KBM-7 (cell line): ENCODE results near the gene CLVS2.

Experiments used
- DNase-seq: peaks from one replicate; pipeline ENCODE4 v3.0.0-alpha.2; 2015
- in situ Hi-C: fragments of 300-500 bp; cut with MboI; formaldehyde crosslinking; loops from 2 replicates; pipeline ENCODE4 v1.14.3; 2020; ENCODE audit warnings: low sequenced_read_pairs, low pct_unique_long_range_greater_than_20kb, mixed read lengths

Gene CLVS2

DNA sequence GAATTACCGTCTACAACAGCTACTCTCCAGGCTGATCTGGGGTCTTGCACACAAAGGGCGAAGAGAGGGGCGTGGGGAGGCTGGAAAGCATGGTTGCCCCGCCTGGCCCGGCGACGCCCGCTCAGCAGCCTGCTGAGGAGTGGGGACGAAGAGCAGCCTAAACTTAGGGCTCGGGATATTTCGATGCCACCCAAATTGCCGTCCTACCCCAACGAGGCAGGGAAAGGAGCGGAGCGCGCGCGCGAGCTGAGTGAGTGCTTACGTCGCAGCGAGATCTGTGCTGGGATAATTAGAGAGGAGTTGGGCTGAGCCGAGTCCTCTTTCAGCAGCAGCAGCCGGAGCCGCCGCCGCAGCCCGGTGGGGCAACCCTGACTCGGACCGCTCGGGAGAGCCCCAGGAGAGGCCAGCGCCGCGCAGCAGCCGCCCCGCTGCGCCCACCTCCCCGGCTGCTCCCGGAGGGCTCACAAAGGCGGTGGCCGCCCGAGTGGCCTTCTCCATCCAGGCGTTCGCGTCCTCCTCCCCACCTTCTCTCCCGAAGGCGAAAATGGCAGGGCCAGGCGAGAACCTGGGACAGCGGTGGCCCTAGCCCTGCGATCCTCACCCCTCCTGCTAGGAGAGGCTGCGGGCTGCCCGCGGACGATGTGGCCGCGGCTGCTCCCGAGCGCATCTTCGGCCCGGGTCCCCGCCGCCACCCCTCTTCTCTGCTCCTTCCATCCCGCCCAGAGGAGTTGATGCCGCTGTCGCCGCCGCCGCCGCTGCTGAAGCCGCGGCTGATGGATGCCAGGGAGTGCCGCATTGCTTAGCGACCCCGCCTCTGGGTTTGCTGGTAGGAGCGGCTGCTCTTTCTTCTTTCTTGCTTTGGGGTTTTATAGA, at the start of gene CLVS2:
Gene CLVS2, plus strand, starts transcription at position 315 of the 873 bp plus-strand sequence. CDS start 1,543 bp downstream, outside the sequence.
- in situ Hi-C loops, result no loop called here
- no peak for DNase-seq

DNA sequence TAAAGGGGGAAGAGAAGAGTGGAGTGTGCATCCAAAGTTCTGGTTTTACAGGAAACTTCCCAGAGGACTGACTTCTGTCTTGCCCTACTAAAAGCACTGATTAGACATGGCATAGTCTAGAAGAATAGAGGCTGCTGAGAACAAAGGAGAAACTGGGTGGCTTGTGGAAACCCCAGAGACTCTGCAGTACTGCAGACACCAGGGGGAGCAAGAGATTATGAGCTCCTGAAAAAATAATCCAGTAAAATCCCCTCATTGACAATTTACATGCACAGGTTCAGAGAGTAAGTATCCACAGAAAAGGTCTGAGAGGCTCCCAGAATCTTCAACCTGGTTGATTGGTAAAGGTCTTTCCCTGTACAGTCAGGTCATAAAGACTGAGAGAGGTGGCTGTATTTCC, 48.7 kb upstream of the CLVS2 start:
- DNase-seq, result peak; percentile 4
- in situ Hi-C loops, result no loop called here

DNA sequence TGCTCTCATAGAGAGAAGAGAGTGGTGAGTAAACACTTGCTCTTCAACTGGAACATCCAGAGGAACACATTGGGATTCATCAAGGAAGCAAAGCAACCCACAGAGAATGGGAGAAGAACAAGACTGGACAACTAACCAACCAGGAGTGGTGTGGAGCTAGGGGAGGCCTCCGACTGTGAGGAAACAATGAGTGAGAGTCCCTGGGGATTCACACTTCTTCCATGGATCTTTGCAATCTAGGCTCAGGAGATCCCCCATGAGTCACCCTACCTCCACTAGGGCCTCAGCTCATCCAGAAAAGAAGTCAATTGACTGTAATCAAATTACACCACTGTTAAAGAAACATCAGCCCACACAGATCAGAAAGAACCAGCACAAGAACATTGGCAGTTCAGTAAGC, 42.3 kb upstream of the CLVS2 start:
- no peak for DNase-seq
- in situ Hi-C loops, result no loop called here

- in situ Hi-C loops, result no loop called here
- no peak for DNase-seq
These were observed 39.7 kb upstream of the CLVS2 start for GRCh38 chr6:122956376-122956775.

- in situ Hi-C loops, result no loop called here
- DNase-seq, result no peak
These were observed 33.9 kb upstream of the CLVS2 start for GRCh38 chr6:122962000-122962624.

DNA sequence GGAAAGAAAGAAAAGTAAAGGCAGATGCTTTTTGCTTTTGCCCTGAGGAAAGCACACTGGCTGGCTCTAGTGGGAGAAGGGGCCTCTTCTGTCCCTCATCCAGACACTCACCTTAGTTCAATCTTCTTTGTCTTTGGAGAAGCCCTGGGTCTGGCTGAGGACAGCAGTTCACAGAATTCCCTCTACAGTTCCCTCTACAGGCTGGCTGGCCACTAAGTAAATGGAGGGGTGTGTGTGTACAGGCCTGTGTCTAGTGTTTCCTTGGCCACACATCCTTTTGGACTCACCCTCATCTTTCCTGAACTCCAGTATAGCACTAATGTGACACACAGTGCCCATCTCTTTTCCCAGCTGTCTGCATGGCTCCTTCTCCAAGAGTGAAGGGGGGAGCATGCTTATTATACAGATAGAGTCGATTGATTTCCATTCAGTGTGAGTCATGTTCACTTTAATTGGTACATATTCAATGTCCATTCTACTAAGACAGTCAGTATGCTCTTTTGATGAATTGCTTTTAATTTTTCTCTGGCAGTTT, 26.0 kb upstream of the CLVS2 start:
- no peak for DNase-seq
- in situ Hi-C loops, result no loop called here

GRCh38 chr6:122977180-122977579, 18.9 kb upstream of the CLVS2 start:
- no peak for DNase-seq
- in situ Hi-C loops, result no loop called here

DNA sequence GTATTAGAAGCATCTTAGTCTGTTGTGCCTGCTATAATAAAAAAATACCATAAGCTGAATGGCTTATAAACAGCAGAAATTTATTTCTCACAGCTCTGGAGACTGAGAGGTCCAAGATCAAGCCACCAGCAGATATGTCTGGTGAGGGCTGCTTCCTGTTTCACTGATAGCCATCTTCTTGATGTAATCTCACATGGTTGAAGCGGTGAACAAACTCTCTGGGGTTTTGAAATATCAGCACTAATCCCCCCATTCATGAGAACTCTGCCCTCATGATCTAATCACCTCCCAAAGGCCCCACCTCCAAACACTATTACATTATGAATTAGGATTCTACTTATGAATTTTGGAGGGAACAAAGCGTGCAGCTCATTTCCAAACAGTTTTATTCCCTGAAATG, 11.6 kb upstream of the CLVS2 start:
- DNase-seq, result no peak
- in situ Hi-C loops, result no loop called here

GRCh38 chr6:122994256-122994655, 1.8 kb upstream of the CLVS2 start:
- in situ Hi-C loops, result no loop called here
- no peak for DNase-seq

DNA sequence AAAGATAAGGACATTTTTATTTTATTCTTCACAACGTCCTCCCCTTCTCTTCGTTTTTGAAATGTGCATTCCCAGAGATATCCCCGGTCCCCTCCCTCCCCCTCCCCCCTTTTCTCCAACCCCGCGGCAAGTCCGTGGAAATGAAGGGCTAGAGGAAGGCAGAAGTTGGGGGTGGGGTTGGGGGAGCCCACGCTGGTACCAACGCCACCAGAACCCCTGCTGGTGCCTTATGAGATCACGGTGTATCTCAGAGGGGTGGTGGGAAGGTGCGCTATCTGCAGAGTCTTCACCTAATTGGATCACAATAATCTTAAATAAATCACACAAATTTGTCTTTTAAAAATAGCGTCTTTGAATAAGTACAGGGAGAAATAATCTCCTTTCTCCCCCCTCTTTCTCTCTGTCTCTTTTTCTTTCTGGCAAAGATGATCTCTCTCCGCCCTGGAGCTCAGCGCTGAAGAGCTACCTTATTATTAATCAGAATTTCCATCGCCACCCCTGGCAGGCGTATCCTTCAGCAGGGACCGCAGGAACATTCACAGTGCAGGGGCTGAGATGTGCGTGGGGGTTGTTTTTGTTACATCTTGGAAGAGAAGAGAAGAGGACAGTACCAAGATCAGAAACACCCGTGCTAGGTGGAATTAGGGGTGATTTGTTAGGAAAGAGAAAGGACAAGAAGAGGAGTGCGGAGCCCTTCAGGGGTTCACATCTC, 915 bp downstream of the CLVS2 start:
- in situ Hi-C loops, result no loop called here
- no peak for DNase-seq

GRCh38 chr6:122997541-122998150, 1.6 kb downstream of the CLVS2 start:
- no peak for DNase-seq
- in situ Hi-C loops, result no loop called here

GRCh38 chr6:122998403-122998975, 2.5 kb downstream of the CLVS2 start:
- in situ Hi-C loops, result no loop called here
- DNase-seq, result no peak

- DNase-seq, result no peak
These were observed 4.3 kb downstream of the CLVS2 start for GRCh38 chr6:123000244-123000770.

GRCh38 chr6:123001540-123001939, 5.5 kb downstream of the CLVS2 start:
- DNase-seq, result no peak
- in situ Hi-C loops, result no loop called here

More at GRCh38 chr6:123000244-123000770, 4.3 kb downstream of the CLVS2 start:
- in situ Hi-C loops, result no loop called here

DNA sequence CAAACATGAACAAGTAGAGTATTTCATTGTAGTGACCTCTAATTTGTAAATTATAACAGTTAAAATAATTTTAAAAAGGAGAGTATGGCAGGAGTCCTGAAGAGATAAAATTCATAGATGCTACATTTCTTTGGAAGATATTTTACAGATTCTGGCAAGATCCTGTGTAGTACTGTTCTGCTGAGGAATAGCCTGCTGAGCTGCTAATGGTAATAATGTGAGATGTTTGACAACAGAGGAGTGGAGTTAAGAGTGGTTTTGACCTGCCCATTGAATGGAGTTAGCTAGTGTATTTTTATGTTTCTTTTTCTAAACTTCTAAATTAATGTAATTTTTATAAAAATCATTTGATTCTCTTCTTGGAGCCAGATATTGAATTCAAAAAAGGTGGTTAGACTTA, 11.8 kb downstream of the CLVS2 start:
- DNase-seq, result no peak

DNA sequence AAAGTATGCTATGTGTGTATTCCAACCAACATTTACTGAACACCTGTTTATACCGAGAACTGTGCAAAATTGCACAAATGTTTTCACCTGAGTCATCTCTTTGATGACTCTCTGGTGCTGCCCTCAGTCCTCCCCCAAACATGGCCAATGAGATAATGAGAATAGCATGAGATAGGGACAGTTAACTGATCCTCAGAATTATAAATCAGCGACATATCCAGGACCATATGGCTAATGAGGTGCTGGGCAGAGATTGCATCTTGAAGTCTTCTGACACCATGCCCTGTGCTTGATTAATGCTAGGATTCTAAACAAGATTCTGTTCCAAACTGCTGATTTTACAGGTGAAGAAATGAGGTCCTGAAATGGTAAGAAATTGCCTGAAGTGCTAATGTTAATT, 13.0 kb downstream of the CLVS2 start:
- in situ Hi-C loops, result no loop called here
- DNase-seq, result no peak

More for the DNA sequence above, 11.8 kb downstream of the CLVS2 start:
- in situ Hi-C loops, result no loop called here

DNA sequence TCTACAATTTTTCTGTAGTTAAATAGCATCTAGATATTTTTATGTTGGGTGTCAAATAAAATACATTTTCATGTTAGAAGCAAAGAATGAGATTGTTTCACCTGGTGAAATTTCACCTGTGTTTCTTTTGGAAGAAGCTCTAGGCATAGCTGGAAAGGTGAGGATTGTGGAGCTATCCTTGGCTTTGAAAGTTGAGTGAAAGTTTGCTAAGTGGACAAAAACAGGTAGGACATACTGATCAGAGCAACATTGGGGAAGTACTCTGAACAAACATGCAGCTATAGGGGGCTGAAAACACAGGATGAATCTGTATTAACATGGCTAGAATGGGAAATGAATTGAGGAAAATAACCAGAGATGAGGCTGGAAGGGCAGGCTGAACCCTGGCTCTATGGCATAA, 18.8 kb downstream of the CLVS2 start:
- no peak for DNase-seq
- in situ Hi-C loops, result no loop called here

DNA sequence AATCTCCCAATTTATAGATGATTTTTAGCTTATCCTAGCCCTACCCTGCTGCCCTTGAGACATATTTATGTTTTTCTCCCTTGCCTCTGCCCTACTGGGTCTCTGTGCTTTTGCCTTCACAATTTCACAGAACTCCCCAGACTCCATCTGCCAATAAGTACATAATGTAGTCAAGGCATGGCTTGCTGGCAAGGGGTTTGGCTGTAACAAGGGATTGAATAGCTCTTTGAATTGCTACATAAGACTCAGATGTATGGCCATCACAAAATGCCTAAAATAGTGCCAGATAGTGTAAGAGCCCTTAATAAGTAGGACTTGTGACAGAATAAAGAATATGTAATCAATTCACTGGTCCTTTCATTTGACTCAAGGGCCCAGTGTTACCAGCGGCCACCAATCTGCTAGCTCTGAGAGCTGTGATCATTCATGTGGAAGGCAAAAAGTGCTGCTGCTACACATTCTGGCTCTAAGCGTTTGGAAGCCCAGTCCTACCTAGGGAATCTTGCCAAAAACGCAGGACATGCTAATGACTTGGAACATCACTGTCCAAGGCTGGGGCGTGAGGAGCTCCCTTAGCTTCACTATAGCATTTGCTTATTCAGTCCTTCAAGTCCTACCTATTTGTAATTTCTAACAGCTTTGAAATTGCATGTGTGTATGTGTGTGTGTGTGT, 20.5 kb downstream of the CLVS2 start:
- no peak for DNase-seq
- in situ Hi-C loops, result no loop called here
